NCI-H2227 (cell line): Measurements from ENCODE around the gene FAH.

Source experiments
- DNase-seq: peaks from one replicate; lab custom pipeline; 2025; ENCODE audit not compliant: unreplicated experiment; lab: John Stamatoyannopoulos, UW

Gene FAH

DNA sequence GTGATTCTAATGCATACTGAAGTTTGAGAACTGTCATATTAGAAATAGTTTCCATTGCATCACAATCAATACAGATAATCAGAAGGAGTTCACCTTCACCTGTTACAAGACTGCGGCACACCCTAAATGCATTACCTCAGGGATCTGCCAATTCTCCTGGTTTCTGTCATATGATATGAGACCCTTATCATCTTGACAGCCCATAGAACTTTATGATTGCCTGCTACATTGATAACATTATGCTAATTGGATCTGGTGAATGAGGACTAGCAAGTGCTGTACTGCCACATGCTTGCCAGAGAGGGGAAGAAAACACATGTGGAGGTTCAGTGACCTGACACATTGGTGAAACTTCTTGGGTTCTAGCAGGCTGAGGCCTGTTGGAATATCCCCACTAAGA, 41.4 kb downstream of the FAH start:
- DNase-seq: no peak

GRCh38 chr15:80194914-80195313, 42.1 kb downstream of the FAH start:
- DNase-seq: no peak

DNA sequence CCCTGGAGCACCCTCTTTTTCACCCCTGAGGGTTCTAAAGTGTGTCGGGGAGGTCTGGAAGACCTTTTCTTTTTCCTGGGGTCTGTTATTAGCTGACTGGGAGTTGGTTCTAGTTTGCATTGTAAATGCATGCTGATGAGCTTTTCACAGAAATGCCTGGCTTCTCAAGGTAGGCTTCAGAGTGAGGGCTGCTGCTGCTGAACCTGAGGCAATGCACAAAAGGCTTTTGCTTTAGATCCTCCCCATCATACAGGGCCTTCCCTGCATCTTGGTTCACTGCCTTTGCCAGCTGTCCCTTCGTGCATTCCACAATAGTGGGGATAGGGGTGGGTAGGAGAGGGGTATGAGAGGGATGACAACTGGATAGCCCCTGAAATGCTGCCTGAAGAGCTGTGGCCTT, 46.6 kb downstream of the FAH start:
- DNase-seq: no peak

DNA sequence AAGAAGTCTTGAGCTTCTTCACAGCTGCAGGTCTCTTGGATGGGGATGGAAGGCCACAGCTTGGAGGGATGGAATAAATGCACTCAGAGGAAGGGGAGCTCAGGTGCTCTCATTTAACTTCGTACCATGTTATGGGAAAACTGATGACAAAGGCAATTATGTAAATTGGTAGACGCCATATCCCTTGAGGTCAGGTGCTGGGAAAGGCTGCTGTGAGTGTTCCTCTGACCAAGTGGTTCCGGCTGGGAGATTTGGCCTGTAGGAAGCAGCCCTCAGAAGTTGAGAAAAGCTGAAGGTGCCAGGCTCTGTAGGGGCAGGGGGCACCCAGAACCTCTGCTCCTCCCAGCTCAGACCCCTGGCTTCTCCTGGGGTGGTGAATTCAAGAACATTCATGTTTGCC, 47.1 kb downstream of the FAH start:
- DNase-seq: no peak

- no peak for DNase-seq
These were observed 48.6 kb downstream of the FAH start for GRCh38 chr15:80201256-80202015.

GRCh38 chr15:80202016-80202315, 49.2 kb downstream of the FAH start:
- DNase-seq: no peak

DNA sequence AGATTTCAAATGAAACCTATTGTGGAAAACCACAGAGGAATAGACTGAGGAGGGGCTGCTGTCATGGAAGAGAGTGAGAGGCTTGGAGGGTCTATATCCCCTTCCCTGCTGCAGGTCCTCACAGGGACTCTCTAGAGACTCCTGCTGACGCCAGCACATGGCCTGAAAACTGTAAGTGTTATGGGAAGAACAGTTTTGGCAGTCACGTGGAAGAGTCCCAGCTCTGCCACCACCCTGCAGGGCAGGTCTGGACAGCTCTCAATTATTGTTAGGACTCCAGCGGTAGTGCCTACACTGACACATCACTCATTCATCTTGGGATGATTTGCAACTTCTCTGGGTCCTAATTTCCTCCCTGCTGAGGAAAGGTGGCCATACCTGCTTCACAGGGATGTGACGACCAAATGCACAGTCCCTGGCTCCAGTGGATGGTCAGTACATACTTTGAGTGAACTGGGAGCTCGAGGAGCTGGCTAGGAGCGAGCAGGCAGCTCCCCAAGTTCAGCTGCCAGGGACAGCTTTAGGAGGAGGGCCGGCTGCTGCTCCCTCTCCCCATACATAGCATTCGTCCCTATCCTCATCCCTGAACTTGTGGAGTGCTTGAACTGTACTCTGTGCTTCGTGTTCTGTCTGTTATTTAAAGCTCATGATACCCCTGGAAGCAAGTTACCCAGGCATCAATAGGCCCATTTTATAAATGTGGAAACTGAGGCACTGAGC, 50.0 kb downstream of the FAH start:
- no peak for DNase-seq

DNA sequence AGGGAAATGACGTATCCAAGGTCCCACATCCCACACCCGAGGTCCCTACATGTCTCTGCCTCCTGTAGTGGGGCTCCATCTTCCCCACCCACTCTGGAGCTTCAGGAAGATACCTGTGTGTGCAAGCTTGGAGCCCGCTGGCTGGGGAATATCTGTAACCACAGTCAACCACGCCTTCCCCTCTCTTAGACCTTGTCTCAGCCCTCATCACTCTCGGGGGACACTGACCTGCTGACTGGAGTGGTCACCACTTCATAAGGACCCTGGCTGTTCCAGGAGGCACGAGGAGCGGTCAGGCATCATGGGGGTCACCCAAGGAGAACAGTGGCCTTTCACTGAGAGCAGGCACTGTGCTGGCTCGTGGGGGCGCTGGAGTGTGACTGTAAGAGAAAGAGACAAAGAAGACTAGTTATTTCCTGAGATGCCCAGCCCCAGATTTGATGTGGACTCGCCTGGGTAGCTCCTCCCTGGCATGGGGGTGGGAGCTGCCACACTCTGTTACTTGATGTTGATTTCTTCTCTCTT, 50.6 kb downstream of the FAH start:
- DNase-seq: no peak

- DNase-seq: no peak
These were observed 51.4 kb downstream of the FAH start for GRCh38 chr15:80204231-80204630.

DNA sequence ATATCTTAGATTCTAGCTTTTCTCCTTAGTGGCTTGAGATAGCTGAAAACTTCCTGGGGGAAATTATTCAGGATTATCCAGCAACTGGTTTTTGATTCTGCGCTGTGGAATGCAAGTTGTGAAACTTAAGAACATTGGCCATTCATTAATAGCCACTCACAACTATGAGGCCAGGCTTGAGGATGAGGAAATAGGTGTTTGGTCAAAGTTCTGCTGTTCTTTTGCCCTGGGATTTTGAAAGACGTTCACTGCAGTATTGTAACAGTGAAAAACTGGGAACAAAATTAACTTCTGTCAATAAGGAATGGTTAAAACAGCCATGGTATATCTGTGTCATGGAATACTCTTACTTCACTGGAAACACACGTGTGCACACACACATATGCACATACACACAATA, 55.1 kb downstream of the FAH start:
- DNase-seq: no peak

DNA sequence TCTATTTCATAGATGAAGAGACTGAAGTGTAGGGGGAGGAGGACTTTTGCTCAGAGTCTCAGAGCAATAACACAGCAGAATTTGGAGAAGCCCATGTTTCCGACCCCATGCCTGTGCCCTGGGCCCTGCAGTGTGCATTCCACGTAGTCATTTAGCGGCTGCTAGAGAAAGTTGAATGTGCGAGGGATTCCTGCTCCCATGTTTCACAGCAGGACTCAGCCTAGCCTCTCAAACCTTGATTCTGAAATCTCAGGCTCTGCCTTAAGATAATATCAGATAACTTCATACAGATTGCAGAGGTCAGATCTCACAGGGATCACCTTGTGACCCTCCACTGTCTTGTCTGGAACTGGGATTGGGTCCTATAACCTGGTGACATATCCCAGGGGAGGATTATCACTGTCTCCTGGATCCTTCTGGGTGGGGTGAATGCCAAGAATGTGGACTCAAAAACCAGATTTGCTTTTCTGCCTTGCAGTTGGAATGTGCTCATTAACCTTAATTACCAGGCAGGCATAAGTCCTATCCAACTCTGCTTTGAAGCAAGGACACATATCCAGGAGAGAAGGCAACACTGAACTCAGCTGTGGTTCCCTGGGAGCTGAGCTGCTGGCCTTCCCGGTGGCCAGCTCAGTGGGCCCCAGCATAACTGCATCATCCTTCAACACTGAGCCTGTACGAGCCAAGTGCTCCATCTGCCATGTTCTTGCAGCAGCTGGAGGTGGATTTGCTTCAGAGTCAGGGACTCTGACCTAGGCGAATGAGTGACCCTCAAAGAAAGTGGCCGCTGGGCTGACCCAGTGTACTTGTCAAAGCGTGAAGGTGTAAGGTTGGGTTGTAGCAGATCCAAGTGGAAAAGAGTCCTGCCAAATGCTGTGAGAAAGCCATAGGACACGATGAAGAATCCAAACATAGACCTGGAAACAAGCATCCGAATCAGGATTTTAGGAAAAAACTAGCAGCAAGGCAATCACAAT, 56.2 kb downstream of the FAH start:
- DNase-seq: no peak

DNA sequence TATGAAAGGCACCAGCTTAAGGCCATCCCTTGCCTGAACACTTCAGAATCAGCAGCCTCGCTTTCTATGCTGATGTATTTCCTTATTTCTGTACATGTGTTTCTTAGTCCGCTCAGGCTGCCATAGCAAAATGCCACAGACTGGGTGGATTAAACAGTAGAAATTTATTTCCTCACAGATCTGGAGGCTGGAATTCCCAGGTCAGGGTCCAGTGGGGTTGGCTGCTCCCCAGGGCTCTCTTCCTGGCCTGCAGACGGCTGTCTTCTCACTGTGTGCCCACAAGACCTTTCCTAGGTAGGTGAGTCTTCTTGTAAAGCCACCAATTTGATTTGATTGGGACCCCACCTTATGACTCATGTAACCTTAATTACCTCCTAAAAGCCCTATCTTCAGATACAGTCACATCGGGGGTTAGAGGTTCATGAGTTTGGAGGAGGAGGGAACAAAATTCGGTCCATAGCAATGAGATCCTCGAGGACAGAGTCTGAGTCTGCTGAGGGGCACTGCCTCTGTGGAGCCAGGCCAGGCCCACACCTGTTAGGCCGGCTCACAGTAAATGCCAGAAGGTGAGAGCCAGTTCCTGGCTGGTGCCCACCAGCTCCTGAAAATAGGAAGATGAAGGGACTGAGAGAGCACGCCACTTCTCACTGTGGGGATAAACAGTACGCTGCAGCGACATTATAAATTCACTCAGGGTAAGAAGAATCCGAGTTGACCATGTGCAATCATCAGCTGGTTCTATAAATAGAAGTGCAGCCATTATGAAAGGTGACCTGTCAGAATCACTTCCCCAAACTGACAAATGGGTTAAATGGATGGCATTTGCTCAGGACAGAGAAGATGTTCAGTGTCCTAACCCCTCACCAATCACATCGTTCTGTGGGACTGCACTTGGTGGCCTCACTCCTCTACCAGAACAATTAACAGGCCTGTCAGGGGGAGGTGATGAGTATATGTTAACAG, 58.1 kb downstream of the FAH start:
- DNase-seq: no peak

DNA sequence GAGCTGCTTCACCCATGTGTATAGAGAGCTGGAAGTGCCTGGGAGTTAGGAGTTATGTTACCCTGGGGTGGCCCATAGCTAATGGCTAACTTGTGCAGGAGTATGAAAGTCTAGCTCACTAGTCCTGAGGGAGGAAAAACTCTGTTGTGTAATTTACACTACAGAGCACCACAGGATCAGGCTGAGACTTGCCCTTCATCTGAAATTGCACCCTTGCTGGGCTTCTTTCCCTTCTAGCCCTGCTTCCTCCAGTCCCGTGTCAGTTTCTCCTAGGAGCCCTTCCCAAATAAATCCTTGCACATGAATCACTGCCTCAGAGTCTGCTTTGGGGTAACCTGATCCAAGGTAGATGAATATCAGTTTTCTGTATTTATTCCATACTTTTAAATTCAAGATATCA, 59.2 kb downstream of the FAH start:
- DNase-seq: no peak

DNA sequence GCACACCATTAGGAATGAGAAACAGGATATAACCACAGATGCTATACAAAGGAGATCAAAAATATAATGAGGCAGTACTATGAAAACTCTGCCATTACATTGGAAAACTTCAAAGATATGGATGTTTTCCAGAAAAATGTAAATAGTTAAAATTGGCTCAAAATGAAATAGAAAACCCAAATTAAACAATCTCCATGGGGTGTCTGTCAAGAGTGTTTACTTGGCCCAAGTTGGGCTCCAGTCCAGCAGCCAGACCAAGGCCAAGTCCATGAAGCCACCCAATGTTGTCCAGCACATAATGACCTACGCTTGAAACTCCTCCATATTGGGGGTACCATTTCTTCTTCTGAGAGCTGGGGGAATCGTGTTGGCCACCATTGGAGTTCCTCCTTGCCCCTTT, 62.1 kb downstream of the FAH start:
- no peak for DNase-seq

DNA sequence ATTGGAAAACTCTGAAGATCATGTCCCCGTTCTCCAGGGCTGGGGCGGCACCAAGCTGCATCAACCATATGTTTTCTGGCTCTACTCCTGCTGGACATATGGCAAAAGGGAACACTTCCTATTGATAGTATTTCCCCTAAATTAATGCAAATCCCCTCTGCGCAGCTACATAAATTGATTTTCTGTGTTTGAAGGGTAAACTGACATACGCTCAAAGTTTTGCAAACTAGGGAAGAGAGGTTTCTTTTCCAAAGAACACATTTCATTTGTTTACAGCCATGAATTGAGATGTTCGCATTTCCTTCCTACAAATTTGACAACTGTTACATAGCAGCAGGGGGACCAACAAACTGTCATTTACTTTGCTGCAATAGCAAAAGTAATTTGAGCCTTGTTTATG, 63.3 kb downstream of the FAH start:
- DNase-seq: no peak

GRCh38 chr15:80216911-80217310, 64.1 kb downstream of the FAH start:
- DNase-seq: no peak

- DNase-seq: no peak
These were observed 64.6 kb downstream of the FAH start for GRCh38 chr15:80217327-80217900.

- DNase-seq: no peak
These were observed 67.2 kb downstream of the FAH start for GRCh38 chr15:80219955-80220354.

GRCh38 chr15:80228959-80229610, 76.3 kb downstream of the FAH start:
- DNase-seq: no peak

DNA sequence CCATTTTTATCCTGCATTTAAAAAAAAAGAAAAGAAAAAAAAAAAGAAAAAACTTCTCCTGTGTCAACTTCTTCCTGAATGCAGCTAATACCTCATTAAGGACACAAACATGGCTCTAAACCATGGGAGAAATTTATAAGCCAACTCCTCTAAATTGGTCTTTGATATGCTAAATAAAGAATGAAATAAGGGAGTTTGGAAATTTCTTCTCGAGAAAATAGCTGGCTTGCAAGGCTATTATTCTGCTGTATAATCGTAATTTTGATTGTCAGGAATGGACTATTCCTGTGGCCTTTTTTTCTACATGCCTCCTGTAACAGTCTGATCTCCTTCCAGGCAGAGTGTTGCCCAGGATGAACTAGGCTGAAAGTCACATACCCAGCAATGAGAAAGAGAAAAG, 78.6 kb downstream of the FAH start:
- no peak for DNase-seq
